Measurements from ENCODE around the gene XKR7.

XKR7 gene

GRCh38 chr20:32051720-32052089, 83.8 kb downstream of the XKR7 start:
- no peak for DNase-seq

- DNase-seq: no peak
These were observed 84.3 kb downstream of the XKR7 start, which contains the start of gene HCK for GRCh38 chr20:32052090-32052777. TSS of gene HCK (plus strand) at chr20:32052242.

DNA sequence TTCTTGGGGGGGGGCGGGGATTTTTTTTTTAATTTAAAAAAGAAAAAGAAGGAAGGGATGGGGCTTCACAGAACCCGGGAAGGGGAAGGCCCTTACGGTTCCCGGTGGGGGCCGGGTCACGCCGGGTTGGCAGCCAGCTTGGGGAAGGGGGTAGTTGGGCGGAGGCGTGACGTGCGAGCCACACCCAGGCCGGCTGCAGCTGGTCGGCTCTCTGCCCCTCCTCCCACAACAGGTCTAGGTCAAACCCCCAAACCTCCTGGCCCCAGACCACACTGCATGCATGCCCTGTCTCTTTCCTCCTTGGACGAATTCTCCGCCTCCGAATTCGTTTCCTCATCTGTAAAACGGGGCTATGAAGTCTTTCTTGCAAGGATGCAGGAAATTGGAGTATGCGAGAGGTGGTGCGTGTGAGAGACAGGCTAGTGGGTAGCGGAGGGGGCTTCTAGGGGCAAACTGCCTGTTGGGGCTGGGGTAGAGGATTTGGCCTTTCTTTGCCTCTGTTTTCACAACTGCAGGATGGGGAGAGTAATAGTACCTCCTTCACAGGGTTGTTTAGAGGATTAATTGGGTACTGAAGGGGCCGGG, 84.9 kb downstream of the XKR7 start:
- DNase-seq: no peak
